CD4-positive, alpha-beta T cell treated with Interleukin-10 for 1 hour (primary cell): ENCODE results near the gene SYNE1.
A peak's percentile ranks its signal among the peaks of the same experiment; 100 is the strongest.
"Not testable (repeated sequence)": the region's sequence is repeated elsewhere in the genome, so short reads cannot be mapped to it uniquely, and the experiment has no call there.

Experiments used
- DNase-seq: peaks from one replicate; pipeline ENCODE4 v3.0.0-alpha.2; 2020

Gene SYNE1

DNA sequence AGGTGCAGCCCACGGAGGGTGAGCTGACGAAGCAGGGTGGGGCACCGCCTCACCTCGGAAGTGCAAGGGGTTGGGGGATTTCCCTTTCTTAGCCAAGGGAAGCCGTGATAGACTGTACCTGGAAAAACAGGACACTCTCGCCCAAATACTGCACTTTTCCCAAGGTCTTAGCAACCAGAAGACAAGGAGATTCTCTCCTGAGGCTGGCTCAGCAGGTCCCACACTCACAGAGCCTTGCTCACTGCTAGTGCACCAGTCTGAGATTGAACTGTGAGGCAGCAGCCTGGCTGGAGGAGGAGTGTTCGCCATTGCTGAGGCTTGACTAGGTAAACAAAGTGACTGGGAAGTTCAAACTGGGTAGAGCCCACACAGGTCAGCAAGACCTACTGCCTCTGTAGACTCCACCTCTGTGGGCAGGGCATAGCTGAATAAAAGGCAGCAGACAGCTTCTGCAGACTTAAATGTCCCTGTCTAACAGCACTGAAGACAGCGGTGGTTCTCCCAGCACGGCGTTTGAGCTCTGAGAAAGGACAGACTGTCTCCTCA is 28.0 kb downstream of the SYNE1 start:
- DNase-seq: no peak

GRCh38 chr6:152605941-152606340 is 31.2 kb downstream of the SYNE1 start:
- DNase-seq: no peak

DNA sequence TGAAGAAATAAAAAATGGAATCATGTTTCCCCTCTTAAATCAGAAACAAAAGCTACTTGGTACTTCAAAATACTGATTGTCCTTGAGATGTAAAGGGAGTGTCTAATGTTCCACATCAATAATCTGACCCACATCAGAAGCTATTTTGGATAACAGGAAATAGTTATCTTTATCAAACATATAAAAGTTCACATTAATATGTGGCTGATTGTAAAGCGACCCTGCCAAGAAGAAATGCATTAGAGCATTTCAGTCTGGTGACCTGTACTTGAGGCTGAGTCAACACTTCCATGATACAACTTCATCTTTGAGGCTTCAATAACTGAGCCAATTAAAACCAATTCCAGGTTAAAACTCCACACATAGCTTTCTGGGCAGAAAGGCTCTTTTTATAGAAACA is 31.8 kb downstream of the SYNE1 start:
- DNase-seq: no peak

- DNase-seq: no peak
Measured at GRCh38 chr6:152603911-152604310, 33.3 kb downstream of the SYNE1 start.

GRCh38 chr6:152600022-152600421 is 37.1 kb downstream of the SYNE1 start:
- no peak for DNase-seq

- no peak for DNase-seq
Measured at GRCh38 chr6:152598901-152599537, 38.1 kb downstream of the SYNE1 start.

DNA sequence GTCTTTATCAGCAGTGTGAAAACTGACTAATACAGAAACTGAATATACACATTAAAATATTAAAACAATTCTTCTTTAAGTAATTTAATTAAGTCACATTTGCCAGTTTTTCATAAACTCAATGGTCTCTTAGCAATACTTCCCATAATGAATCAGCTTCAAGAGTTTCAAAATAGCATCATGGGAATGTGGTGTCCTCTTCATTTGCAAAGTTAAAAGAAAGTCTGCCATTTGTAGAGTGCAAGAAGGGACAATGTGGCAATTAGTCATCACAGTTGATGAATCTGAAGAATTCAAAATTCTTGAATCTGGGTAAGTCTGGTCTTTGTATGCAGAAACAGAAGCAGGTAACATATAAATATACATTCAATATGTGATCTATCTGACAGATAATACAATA is 38.7 kb downstream of the SYNE1 start:
- DNase-seq: no peak

- no peak for DNase-seq
Measured at GRCh38 chr6:152596726-152597125, 40.4 kb downstream of the SYNE1 start.

- DNase-seq: no peak
Measured at GRCh38 chr6:152595499-152595898, 41.7 kb downstream of the SYNE1 start.

- no peak for DNase-seq
Measured at GRCh38 chr6:152594701-152595100, 42.5 kb downstream of the SYNE1 start.

DNA sequence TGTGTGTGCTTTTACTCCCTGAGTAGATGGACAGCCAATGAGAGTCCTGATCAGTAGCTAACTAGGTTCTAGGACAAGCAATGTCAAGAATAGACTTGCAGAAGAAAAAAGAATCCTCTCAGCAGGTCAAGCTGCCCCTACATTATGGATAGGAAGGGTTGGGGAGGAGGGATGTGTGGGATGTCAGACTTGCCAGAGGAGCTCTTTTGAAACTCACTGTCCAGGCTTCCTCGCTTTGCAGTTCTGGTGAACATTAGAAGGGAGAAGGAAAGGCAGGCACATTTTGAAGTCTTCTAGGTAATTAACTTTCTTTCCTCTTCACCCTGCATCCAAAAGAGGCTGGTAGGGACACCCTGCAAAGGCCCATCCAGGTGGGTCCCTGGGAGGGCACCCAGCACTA is 48.7 kb downstream of the SYNE1 start:
- no peak for DNase-seq

DNA sequence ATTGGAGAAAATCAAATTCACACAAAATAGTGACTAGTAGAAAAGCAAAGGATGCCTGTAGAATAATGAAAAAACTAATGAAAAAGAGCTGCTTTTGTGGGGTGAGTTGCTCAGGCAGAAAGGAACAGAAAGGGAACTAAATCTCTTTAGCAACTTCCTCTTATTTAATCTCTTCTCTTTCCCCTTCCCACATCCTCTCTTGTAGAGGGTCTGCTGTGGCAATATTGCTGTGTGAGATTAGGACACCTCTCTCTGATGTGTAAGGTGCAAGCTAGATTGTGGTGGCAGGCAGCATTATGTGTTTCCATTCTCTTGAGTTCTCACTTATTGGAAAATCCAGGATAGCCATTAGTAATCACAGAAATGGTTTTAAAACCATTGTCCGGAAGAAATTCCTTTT is 49.7 kb downstream of the SYNE1 start:
- DNase-seq: no peak

DNA sequence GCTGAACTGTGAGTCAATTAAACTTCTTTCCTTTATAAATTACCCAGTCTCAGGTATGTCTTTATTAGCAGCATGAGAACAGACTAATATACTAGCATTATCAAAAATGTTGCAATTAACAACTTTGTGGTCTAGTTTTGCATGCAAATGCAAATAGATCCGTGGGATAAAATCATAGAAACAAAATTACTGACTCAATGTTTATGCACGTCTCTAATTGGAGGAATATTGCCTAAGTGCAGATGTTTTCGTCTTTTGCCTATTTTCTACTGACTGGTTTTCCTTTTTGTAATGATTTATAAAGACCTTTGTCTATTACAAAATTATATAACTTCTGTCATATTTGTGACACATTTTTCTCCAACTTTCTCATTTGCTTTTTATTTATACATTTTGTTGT is 51.9 kb downstream of the SYNE1 start:
- no peak for DNase-seq

DNA sequence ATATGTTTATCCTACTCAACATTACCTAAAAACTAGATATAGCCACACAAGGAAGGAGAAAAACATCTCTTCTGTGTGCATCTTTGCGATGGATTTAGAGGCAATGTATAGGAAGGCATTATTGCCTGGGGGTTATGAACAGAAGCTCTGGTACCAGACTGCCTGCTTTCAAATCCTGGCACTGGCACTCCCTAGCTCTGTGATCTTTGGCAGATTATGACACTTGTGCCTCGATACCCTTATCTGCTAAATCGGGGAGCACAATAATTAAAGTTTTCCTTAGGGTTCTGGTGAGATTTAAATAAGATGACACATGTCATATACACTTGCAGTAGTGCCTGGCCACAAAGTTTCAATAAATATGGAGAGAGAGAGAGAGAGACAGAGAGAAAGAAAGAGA is 53.3 kb downstream of the SYNE1 start:
- no peak for DNase-seq

DNA sequence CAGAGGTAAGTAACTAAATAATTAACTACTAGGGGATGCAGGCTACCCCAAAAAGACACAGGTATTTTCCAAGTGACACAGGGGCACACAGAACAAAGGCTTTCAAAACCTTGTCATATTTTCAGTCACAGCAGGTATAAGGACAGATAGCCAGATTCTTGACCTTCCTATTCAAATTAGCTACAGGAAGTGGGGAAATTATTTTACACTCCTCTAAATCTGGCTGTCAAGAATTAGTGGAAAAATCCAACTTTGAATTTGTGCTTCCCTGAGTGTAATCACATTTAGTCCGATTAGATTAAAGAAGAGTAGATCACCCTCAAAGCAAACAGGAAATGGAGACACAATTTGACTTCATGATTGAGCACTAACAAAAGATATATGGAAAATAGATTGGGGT is 60.6 kb downstream of the SYNE1 start:
- DNase-seq: no peak

DNA sequence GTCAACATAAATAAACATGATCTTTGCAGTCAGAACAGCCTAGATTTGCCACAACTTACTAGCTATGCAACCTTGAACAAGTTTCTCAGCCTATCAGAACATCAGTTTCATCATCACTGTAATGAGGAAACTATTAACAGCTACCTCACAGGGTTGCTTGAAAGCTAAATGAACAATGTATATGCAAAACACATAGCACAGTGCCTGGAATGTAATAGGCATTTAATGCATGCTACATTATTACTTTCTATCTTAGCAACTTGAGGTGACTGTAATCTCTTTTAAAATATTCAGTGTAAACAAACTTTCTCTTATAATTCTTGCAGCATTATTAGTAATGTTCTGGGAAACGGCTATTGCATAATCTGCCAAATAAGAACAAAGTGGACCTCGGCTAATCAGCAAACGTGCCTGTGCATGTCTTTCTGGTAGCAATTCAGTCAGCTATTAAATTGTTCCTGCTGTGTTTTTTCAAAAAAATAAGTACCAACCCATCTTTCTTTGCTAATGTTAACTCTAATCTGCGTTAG is 61.5 kb downstream of the SYNE1 start:
- no peak for DNase-seq

GRCh38 chr6:152575161-152575560 is 62.0 kb downstream of the SYNE1 start:
- no peak for DNase-seq

DNA sequence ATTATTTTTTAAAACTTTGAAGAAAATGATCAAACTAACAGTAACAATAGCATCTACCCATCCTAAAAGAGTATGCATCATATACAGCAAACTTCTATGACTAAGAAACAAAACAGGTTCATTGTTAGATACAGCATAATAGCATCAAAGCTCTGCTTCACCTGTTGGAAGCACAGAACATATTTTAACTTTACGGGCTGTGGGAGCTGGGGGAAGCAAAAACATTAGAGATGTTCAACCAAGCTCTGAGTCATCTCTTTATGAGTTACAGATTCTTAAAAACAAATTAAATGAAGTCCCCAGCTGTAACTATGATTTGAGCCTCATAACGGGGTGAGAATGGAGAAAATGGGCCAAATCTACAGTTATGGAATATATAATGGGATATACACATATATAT is 63.4 kb downstream of the SYNE1 start:
- no peak for DNase-seq

DNA sequence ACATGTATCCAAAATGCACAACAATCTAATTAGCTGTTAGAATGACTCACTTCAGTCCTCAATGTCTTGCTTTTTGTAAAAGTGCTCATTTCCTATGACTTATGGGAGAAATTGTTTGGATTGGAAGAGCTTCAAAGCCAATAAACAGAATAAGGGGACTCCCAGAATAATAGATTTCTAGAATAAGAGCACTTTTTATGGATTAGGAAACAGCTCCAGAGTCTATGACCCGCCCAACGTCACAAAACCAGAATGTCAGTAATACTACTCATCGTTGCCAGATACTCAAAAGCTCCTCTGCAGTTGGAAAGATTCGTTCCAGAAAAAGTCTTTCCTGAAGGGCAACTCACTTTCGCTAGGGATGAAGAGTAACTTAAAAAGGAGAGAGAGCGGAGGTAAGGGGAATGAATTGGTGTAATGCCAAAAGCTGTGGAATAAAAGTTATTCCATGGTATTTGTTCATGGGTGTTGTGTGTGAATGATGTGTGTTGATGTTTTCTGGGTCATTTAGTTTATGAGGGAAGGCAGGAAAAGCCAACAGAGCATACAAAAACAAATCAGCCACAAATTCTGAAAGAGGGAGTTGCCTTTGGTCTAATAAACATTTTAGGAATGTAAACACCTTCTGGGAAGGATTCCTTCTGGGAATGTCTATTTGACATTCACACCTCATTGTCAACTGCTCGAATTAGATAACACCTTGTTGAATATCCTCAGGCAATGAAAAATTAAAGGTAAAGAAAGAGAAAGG is 64.6 kb downstream of the SYNE1 start:
- DNase-seq: no peak

DNA sequence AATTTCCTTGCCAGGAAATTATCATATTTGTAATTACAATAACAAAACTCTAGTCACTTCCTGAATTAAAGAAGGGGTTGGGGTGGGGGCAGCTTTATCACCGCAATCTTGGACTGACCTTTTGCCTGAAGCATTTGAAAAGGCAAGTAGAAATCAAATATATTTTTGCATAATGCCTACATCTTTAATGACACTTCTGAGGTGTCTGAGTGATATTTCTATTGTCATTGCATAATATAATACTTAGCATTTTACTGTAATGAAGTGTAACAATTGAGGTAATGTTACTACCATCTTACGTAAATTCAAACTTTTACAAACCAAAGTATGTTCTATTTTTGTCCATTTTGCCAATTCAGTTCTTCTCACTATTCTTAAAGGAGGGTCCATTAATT is 65.2 kb downstream of the SYNE1 start:
- no peak for DNase-seq

DNA sequence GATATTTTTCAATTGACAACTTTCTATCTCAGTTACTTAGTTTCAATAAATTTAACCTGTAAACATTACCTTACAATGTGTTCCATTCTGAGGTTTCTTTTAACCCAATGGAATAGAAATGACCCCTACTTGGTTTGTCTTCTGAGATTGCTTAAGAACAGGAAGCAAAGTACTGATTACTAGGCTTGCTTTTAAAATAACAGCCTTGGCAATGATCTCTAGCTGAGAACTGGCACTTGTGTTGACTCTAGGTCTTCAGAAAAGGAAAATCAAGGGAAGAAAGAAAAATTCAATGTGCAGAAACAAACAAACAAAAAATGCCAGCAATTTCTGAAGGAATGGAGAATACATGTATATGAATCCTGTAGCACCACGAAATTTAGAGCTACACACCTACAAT is 66.1 kb downstream of the SYNE1 start:
- DNase-seq: no peak

DNA sequence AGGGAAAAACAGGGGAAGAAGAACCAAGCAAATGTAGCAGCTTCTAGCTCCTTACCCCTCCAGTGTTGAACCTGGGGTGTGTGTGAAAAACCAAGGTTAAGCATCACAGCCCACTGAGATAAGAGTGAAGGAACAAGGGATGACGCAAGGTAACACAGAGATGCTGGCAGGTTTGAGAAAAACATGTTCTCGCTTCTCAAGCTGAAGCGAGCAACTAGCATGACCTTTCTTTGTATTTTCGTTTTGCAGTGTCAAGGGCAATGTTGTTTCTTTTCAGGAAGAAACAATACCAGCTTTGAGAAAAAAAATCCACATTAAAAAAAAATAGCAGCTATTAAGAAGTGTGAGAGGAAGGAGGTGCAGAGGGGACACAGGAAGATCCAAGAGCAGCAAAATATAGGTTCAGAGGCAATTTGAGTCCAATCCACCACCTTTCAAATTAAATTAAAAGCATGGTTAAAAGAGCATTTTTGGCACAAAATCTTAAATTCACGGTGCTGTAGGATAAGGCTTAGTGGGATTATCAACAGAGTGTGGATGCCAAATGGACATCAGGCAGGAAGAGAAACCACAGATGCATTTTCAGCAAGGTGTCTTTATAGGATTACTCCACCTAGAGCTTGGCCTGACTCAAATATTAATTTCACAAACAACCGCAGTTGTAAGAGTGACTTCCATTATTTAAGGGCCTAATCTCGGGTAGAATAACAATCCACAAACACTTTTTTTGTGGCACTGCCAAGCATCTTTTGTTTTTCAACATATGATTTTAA is 70.9 kb downstream of the SYNE1 start:
- peak; percentile 7 for DNase-seq

DNA sequence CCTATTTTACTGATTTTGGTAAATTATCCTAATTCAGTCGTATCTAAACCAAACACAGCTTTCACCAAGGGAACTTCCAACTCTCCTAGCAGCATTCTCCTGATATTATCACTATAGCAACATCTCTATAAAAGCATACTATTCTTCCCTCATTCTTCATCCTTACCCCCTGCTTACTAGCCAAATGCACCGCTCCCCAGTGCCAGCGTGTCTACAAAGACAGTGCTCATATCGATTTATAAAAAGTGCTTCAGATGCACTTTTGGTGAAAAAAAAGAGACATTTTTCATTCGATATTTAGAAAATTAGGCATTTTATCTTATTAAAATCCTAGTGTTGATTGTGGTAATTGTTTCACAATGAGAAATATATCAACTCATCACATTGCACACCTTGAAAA is 74.0 kb downstream of the SYNE1 start:
- no peak for DNase-seq

- DNase-seq: not testable (repeated sequence)
Measured at GRCh38 chr6:152558798-152559197, 78.4 kb downstream of the SYNE1 start.
